NB4 (cell line): ENCODE data around the gene FIS1.

ENCODE experiments used
- TF ChIP-seq, protein P1 (sequence below): IDR thresholded peaks from one replicate; pipeline ENCODE4 v1.5.1; 2012; ENCODE audit warnings: low read depth, low read length
- TF ChIP-seq, protein P2 (sequence below): IDR thresholded peaks from 2 replicates; pipeline ENCODE4 v1.6.1; 2011; ENCODE audit warnings: low read depth, low read length

DNA sequence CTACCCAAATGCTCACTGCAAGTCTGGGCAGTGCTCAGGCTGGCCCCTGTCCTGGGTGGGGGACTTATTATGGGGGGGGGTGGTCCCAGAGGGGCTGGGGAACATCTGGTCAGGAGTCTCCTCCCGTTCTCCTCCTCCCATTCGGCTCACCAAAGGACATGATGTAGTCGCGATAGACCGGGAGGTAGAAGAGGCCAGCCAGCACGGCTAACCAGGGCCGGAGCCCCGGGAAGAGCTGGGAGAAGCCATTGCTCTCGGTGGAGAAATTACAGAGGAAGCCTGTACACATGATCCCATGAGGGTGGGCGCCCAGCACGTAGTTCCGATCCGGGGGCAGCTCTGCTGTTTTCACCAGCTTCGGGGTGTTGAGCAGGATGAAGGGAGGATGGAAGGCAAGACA is 46.4 kb downstream of the FIS1 start:
- TF ChIP-seq, protein P1, sequence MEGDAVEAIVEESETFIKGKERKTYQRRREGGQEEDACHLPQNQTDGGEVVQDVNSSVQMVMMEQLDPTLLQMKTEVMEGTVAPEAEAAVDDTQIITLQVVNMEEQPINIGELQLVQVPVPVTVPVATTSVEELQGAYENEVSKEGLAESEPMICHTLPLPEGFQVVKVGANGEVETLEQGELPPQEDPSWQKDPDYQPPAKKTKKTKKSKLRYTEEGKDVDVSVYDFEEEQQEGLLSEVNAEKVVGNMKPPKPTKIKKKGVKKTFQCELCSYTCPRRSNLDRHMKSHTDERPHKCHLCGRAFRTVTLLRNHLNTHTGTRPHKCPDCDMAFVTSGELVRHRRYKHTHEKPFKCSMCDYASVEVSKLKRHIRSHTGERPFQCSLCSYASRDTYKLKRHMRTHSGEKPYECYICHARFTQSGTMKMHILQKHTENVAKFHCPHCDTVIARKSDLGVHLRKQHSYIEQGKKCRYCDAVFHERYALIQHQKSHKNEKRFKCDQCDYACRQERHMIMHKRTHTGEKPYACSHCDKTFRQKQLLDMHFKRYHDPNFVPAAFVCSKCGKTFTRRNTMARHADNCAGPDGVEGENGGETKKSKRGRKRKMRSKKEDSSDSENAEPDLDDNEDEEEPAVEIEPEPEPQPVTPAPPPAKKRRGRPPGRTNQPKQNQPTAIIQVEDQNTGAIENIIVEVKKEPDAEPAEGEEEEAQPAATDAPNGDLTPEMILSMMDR = no peak
- TF ChIP-seq, protein P2, sequence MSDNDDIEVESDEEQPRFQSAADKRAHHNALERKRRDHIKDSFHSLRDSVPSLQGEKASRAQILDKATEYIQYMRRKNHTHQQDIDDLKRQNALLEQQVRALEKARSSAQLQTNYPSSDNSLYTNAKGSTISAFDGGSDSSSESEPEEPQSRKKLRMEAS = no peak
